ENCODE results near the gene PLPP3.

PLPP3 gene

DNA sequence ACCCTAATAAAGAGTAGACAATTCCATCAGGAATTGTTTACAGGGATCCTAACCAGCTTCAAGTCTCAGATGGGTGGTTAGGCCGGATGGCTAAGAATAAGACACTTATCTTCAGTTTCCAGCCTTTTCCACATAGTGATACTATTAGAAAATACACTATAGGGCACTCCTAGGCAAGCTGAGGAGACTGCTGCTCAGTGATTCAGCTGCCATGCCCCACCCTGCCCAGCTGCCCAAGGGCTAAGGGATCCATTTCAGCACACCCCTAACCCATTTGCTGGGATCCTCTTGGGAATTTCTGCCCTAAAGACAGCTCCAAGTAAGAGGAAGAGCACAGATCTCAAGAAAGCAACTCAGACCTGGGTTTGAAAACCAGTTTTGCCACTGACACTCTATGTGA, 31.9 kb downstream of the PLPP3 start:
- Histone ChIP-seq H3K4me3 (ENCODE audit: low read depth, low read length) (no peak overlapping the region), H3K4me1 (no peaks in the 10 kb centered on the region), H3K36me3 (no peaks in the 10 kb centered on the region), H3K9me3 (no peaks in the 10 kb centered on the region), H3K27me3 (no peaks in the 10 kb centered on the region)
- TF ChIP-seq, protein P1, sequence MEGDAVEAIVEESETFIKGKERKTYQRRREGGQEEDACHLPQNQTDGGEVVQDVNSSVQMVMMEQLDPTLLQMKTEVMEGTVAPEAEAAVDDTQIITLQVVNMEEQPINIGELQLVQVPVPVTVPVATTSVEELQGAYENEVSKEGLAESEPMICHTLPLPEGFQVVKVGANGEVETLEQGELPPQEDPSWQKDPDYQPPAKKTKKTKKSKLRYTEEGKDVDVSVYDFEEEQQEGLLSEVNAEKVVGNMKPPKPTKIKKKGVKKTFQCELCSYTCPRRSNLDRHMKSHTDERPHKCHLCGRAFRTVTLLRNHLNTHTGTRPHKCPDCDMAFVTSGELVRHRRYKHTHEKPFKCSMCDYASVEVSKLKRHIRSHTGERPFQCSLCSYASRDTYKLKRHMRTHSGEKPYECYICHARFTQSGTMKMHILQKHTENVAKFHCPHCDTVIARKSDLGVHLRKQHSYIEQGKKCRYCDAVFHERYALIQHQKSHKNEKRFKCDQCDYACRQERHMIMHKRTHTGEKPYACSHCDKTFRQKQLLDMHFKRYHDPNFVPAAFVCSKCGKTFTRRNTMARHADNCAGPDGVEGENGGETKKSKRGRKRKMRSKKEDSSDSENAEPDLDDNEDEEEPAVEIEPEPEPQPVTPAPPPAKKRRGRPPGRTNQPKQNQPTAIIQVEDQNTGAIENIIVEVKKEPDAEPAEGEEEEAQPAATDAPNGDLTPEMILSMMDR (IDR thresholded peaks at IDR 0.05; ENCODE audit: low read depth, low read length) = no peak
- DNase-seq = no peak

DNA sequence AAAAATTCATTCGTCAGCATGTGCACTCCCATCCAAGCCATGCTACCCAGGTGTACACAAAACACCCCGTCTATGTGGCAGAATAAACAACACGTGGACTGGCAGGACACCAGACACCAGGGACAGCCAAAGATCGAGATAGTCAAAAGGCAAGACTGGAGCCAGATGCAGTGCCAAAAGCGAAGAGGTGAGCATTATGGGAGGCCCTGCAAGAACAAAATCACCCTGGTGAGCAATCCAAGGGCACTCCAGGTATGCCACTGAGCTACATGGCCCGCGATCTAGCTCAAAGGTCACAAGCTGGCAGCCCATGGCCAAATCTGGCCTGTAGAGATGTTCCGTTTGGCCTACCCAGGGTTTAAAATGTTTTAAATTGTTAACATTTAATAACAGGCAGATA, 33.7 kb downstream of the PLPP3 start:
- no peak for DNase-seq
- Histone ChIP-seq H3K4me3 (ENCODE audit: low read depth, low read length) (no peak overlapping the region), H3K9me3 (no peaks in the 10 kb centered on the region), H3K4me1 (no peaks in the 10 kb centered on the region), H3K36me3 (no peaks in the 10 kb centered on the region), H3K27me3 (no peaks in the 10 kb centered on the region)
- TF ChIP-seq, protein P1 (IDR thresholded peaks at IDR 0.05; ENCODE audit: low read depth, low read length) = no peak

DNA sequence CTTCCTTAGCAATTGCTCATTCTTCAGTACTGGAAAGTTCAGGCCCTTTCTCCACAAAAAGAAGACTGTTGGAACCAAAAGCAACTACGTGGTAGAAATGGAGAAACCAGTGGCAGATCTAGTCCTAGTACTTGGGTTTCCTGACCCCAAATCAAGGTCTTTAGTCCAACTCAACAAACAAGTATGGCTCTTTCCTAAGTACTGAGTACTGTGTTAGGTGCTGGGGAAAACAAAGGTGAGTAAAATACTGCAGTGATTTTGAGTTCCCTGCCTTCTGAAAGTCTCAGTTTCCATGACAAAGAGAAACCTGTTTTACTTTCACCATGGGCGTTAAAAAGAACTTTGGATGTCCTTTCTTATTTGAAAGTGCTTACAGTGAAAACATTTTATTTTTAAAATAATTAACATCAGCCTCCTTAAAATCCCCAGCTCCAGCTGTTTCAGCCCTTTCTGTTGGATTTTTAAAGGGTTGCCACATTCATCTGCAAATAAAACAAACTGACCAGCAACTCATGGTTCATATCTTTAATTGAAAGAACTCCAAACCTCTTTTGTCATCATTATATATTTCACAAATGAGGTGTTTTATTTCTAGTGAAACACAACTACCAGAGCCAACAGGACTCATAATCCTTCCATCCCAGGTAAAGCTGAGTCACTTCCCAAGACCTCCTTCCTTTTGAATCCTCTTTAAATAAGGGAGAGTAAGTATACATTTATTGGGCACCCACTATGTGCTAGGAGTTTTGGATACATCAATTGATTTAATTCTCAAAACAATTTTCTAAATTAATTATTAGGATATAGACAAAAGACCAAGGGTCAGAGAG, 35.4 kb downstream of the PLPP3 start:
- Histone ChIP-seq H3K36me3 (no peaks in the 10 kb centered on the region), H3K27me3 (no peaks in the 10 kb centered on the region), H3K9me3 (no peaks in the 10 kb centered on the region), H3K4me1 (no peaks in the 10 kb centered on the region), H3K4me3 (ENCODE audit: low read depth, low read length) (no peak overlapping the region)
- TF ChIP-seq, protein P1 (IDR thresholded peaks at IDR 0.05; ENCODE audit: low read depth, low read length) = no peak
- DNase-seq = no peak

DNA sequence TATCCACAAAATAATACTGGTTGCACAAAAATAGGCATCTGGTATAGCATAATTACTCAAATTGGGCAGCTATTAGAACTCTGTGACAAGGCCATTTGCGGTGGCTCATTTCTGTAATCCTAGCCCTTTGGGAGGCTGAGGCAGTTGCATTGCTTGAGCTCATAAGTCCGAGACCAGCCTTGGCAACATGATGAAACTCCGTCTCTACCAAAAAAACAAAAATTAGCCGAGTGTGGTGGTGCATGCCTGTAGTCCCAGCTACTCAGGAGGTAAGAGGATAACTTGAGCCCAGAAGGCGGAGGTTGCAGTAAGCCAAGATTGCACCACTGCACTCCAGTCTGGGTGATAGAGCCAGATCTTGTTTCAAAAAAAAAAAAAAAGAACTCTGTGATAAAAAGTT, 36.7 kb downstream of the PLPP3 start:
- Histone ChIP-seq H3K36me3 (no peaks in the 10 kb centered on the region), H3K9me3 (no peaks in the 10 kb centered on the region), H3K27me3 (no peaks in the 10 kb centered on the region), H3K4me1 (no peaks in the 10 kb centered on the region), H3K4me3 (ENCODE audit: low read depth, low read length) (no peak overlapping the region)
- TF ChIP-seq, protein P1 (IDR thresholded peaks at IDR 0.05; ENCODE audit: low read depth, low read length) = no peak
- DNase-seq = no peak

- DNase-seq = no peak
- Histone ChIP-seq H3K36me3 (no peaks in the 10 kb centered on the region), H3K4me1 (no peaks in the 10 kb centered on the region), H3K9me3 (no peaks in the 10 kb centered on the region), H3K4me3 (ENCODE audit: low read depth, low read length) (no peak overlapping the region), H3K27me3 (no peaks in the 10 kb centered on the region)
- TF ChIP-seq, protein P1 (IDR thresholded peaks at IDR 0.05; ENCODE audit: low read depth, low read length) = no peak
Measured at GRCh38 chr1:56541408-56541807, 38.0 kb downstream of the PLPP3 start.

DNA sequence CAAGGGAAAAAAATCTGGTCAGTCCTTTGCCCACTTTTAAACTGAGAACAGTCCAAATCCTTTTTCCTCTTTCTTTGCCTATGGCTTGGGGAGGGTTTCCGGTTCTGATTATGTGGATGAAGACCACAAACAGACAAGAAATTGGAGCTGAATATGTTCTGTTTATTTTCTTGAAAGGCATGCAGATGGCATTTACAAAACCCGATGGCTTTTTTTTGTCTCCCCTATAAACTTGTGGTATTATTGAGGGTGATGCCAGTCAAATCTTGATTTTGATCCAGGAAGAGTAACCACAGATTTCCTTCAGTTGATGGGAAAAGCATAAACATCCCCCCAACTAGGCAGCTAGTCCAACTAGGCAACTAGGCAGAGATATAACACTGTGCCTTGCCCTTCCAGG, 38.9 kb downstream of the PLPP3 start:
- Histone ChIP-seq H3K36me3 (no peaks in the 10 kb centered on the region), H3K4me1 (no peaks in the 10 kb centered on the region), H3K27me3 (no peaks in the 10 kb centered on the region), H3K4me3 (ENCODE audit: low read depth, low read length) (no peak overlapping the region), H3K9me3 (no peaks in the 10 kb centered on the region)
- no peak for DNase-seq
- TF ChIP-seq, protein P1 (IDR thresholded peaks at IDR 0.05; ENCODE audit: low read depth, low read length) = no peak
